Heart left ventricle (tissue), 16 donors: ENCODE results near the gene SARNP. TPM values are rescaled to one million over a fixed set of nuclear protein-coding genes. Genes with fewer than 3 reads are reported as not detected.

Experiments
- ATAC-seq, 4 donors: fragments of 200-7000 bp; cut with Tn5 transposase; one replicate each; pipeline ENCODE4 v1.9.1; 2020 to 2022; ENCODE audit warnings: moderate library complexity in 4 of 4, mild to moderate bottlenecking in 3 of 4, moderate number of reproducible peaks in 1 of 4
- DNase-seq, 5 donors: peaks; one replicate each; pipeline ENCODE4 v3.0.0-alpha.2; 2020
- H3K27ac ChIP-seq, 12 donors: fragments of 200-600 bp; sonication (generic) in 4 of 12; one replicate each; pipeline versions ENCODE4 v1.5.0 to v1.8.0; 2016 to 2022; ENCODE audit warnings: mild to moderate bottlenecking in 2 of 12
- H3K27me3 ChIP-seq, 9 donors: fragments of 200-600 bp; sonication (generic) in 2 of 9; one replicate each; pipeline versions ENCODE4 v1.5.1 to v1.8.0; 2016 to 2022; ENCODE audit warnings: mild to moderate bottlenecking in 3 of 9
- H3K36me3 ChIP-seq, 9 donors: fragments of 200-600 bp; sonication (generic) in 2 of 9; one replicate each; pipeline versions ENCODE4 v1.5.0 to v1.8.0; 2018 to 2022; ENCODE audit warnings: mild to moderate bottlenecking in 2 of 9
- H3K4me1 ChIP-seq, 12 donors: fragments of 200-600 bp; sonication (generic) in 4 of 12; one replicate each; pipeline versions ENCODE4 v1.5.0 to v1.8.0; 2016 to 2022; ENCODE audit warnings: mild to moderate bottlenecking in 3 of 12
- H3K4me3 ChIP-seq, 12 donors: fragments of 200-600 bp; sonication (generic) in 4 of 12; one replicate each; pipeline versions ENCODE4 v1.5.0 to v1.8.0; 2017 to 2022; ENCODE audit warnings: mild to moderate bottlenecking in 9 of 12, moderate library complexity in 4 of 12
- H3K9me3 ChIP-seq, 12 donors: fragments of 200-600 bp; sonication (generic) in 4 of 12; one replicate each; pipeline versions ENCODE4 v1.5.0 to v1.8.0; 2016 to 2022; ENCODE audit warnings: mild to moderate bottlenecking in 1 of 12
- CTCF ChIP-seq, 12 donors: fragments of 200-600 bp; sonication (generic) in 4 of 12; IDR thresholded peaks; one replicate each; pipeline versions ENCODE4 v1.5.0 to v1.8.0; 2018 to 2022; ENCODE audit warnings: antibody characterized with exemption in 12 of 12, mild to moderate bottlenecking in 5 of 12
- POLR2A ChIP-seq, 2 donors: fragments of 450-650 bp; IDR thresholded peaks; one replicate each; pipeline ENCODE4 v1.6.1; 2017; ENCODE audit warnings: antibody characterized with exemption in 2 of 2, mild to moderate bottlenecking in 2 of 2, moderate library complexity in 2 of 2
- WGBS, 4 donors: extraction: QIAGEN DNeasy Blood & Tissue Kit in 2 of 4; methylation state at CpG; one replicate each; pipeline versions ENCODE4 v1.1.5 to v1.1.7; 2013 to 2018; 5-methylcytosine and 5-hydroxymethylcytosine counted together
- intact Hi-C, 10 donors: fragments of 100-400 bp; cut with DNase I; formaldehyde crosslinking; loops; one replicate each; pipeline versions ENCODE4 v1.11.1 to v1.14.2; 2022
- polyA plus RNA-seq, 2 donors: library from polyadenylated mRNA; stranded (reverse); fragments of 200-250 nt; gene quantifications; one replicate each; pipeline ENCODE4 v1.2.3, GENCODE V29; 2013
- total RNA-seq, 9 donors: library from RNA; depleted of rRNA in 2 of 9; stranded (reverse); fragments of >200 nt in 2 of 9; fragmentation: NEBNext Ultra II Directional in 3 of 9; extraction: Animal tissue kit (Norgen Biotek cat#: 25700) in 3 of 9; gene quantifications; one replicate each; pipeline versions ENCODE4 v1.1.0 to v1.2.4, GENCODE V29; 2016 to 2023
- donor health status: ischemic (EF 13 %, LVEDD 7.1; RV severe dilation, severe dysfunction).
- donor health status: healthy with polysubstance abuse.
- donor health status: DM: no; HTN: yes; CAD: no.
- donor health status: DM: no; HTN: no; CAD: no.
- donor health status: ischemic (EF 25% LVEDD 6.9; RV normal size, moderate dysfunction).
- donor health status: ischemic (EF 25% LVEDD 5.7; RV mildly dilated, moderate dysfunction).
- donor health status: healthy.
- donor health status: DM: yes; HTN: yes; CAD: no.
- donor health status: ischemic (EF 35%, LVEDD 5.7; RV mildly dilated, moderate dysfunction).
- donor health status: nonischemic (EF 11% LVEDD 7.7; RV severe dilation, severe dysfunction).
- donor health status: DM: yes; HTN: yes; CAD: no.
- donor health status: PGD.
- donor health status: ischemic (EF 29% LVEDD 5.4; RV normal size, mild dysfunction).
- donor health status: nonischemic (EF 23%, LVEDD 6.1; RV moderate dilation, normal function).

Gene SARNP
- total and polyA plus RNA-seq, 11 donors = 47.2 to 138 (median 55.9) TPM

DNA sequence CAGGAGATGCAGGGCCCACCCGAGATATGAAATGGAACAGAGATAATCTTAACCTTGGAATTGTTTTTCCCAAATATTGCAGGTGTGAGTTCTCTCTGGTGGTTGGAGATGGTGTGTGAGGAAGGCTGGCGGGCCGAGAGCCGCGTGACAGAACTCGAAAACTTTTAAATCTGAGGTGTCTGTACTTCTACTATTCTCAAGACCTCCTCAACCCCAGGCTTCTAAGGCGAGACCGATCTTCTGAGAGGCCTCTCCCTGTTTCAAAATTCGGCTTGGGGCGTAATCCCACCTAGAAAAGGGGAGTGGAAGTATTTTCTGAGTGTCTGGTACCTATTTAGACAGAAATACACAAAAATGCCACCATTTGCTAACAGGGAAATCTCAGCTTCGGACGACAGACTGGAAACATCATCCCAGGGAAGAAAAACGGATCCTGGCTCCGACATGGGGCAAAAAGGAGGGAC lies 611 bp downstream of the SARNP start:
- intact Hi-C loops = loop anchor here in 7 of 10 donors (1.0 to 10.0 kb wide), 8 partner anchors 12 to 225 kb away; partner anchors contain the start of genes PYM1 (in 2 of the 7), DNAJC14 (in 1 of the 7), GDF11 (in 1 of the 7) and RAB5B (in 1 of the 7)
- DNase-seq = no peak
- Histone ChIP-seq H3K27ac (peak overlapping the region; percentile 51 to 92 (median 84)), H3K36me3 (peaks cover 0 to 67% (median 48%) of the 10 kb centered on the region in 9 donors), H3K4me3 (peak overlapping the region; percentile 50 to 95 (median 74)), H3K27me3 (no peaks in the 10 kb centered on the region), H3K4me1 (peaks cover 4 to 50% (median 34%) of the 10 kb centered on the region in 12 donors), H3K9me3 (no peaks in the 10 kb centered on the region)
- no peak for ATAC-seq
- 0 to 1% (median 1%) methylated on average over 14 of the region's 14 CpGs for WGBS, 4 donors
- TF ChIP-seq CTCF (IDR thresholded peaks at IDR 0.05) (no peak), POLR2A (IDR thresholded peaks at IDR 0.05) (no peak)

DNA sequence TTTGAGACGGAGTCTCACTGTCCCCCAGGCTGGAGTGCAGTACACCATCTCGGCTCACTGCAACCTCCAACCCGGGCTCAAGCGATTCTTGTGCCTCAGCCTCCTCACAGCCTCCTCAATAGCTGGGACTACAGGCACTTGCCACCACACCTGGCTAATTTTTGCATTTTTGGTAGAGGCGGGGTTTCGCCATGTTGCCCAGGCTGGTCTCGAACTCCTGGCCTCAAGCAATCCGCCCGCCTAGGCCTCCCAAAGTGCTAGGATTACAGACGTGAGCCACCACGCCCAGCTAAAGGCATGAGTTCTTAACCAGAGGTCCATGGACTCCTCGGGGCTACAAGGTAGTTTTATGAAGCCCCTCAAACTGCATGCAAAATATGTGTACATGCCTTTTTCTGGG lies 2.1 kb downstream of the SARNP start:
- Histone ChIP-seq H3K9me3 (no peaks in the 10 kb centered on the region), H3K27me3 (no peaks in the 10 kb centered on the region), H3K4me1 (peaks cover 4 to 52% (median 39%) of the 10 kb centered on the region in 12 donors), H3K36me3 (peaks cover 0 to 64% (median 37%) of the 10 kb centered on the region in 9 donors), H3K27ac (no peak overlapping the region), H3K4me3 (peak overlapping the region in 4 of 12 donors; percentile 3 to 87 (median 70))
- intact Hi-C loops = loop anchor here in 6 of 10 donors (5.0 to 10.0 kb wide), 7 partner anchors 73 to 227 kb away; partner anchors contain the start of genes PYM1 (in 2 of the 6), GDF11 (in 1 of the 6), RAB5B (in 1 of the 6) and RPS26 (in 1 of the 6)
- DNase-seq (no peak), ATAC-seq (no peak)
- TF ChIP-seq CTCF (IDR thresholded peaks at IDR 0.05) = no peak
- no peak for TF ChIP-seq POLR2A (IDR thresholded peaks at IDR 0.05)
- WGBS, 4 donors = 80 to 84% (median 83%) methylated on average over 12 of the region's 12 CpGs

DNA sequence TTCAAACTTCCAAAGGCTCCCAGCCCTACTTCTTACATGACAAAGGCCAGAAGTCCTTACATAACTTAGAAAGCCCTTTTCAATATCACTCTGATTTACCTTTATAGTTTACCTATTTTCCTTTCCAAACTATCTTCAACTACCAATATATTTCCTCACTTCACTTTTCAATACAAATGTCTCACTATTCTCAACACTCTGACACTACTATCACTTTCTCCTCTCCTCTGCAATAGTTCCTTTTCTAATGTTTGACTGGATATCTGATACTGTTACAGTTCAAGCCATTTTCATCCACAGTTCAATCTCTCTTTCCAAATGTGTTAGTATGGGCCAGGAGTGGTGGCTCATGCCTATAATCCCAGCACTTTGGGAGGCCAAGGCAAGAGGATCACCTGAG lies 3.3 kb downstream of the SARNP start:
- Histone ChIP-seq H3K27me3 (no peaks in the 10 kb centered on the region), H3K27ac (no peak overlapping the region), H3K9me3 (no peaks in the 10 kb centered on the region), H3K4me1 (peaks cover 4 to 52% (median 39%) of the 10 kb centered on the region in 12 donors), H3K4me3 (no peak overlapping the region), H3K36me3 (peaks cover 0 to 62% (median 29%) of the 10 kb centered on the region in 9 donors)
- no peak for ATAC-seq
- intact Hi-C loops = loop anchor here in 1 of 10 donors (5.0 to 10.0 kb wide), 2 partner anchors 72 to 221 kb away; partner anchors contain the start of gene GDF11
- TF ChIP-seq CTCF (IDR thresholded peaks at IDR 0.05) (no peak), POLR2A (IDR thresholded peaks at IDR 0.05) (no peak)
- no peak for DNase-seq

GRCh38 chr12:55812088-55812487 lies 5.4 kb downstream of the SARNP start:
- Histone ChIP-seq H3K27me3 (no peaks in the 10 kb centered on the region), H3K9me3 (no peaks in the 10 kb centered on the region), H3K4me3 (no peak overlapping the region), H3K27ac (no peak overlapping the region), H3K36me3 (peaks cover 0 to 78% (median 45%) of the 10 kb centered on the region in 9 donors), H3K4me1 (peaks cover 0 to 44% (median 35%) of the 10 kb centered on the region in 12 donors)
- ATAC-seq (no peak), DNase-seq (no peak)
- intact Hi-C loops = loop anchor here in 1 of 10 donors (5.0 to 10.0 kb wide), 2 partner anchors 70 to 223 kb away; partner anchors contain the start of gene GDF11
- TF ChIP-seq POLR2A (IDR thresholded peaks at IDR 0.05) (no peak), CTCF (IDR thresholded peaks at IDR 0.05) (no peak)
- WGBS, 4 donors = 11 to 38% (median 31%) methylated on average over 1 of the region's 1 CpG
